DMS 273 (cell line): ENCODE measurements around the gene ZXDC.
A peak's percentile ranks its signal among the peaks of the same experiment; 100 is the strongest.

Experiments
- DNase-seq: peaks from one replicate; lab custom pipeline; 2025; ENCODE audit not compliant: unreplicated experiment; lab: John Stamatoyannopoulos, UW

Gene ZXDC, protein sequence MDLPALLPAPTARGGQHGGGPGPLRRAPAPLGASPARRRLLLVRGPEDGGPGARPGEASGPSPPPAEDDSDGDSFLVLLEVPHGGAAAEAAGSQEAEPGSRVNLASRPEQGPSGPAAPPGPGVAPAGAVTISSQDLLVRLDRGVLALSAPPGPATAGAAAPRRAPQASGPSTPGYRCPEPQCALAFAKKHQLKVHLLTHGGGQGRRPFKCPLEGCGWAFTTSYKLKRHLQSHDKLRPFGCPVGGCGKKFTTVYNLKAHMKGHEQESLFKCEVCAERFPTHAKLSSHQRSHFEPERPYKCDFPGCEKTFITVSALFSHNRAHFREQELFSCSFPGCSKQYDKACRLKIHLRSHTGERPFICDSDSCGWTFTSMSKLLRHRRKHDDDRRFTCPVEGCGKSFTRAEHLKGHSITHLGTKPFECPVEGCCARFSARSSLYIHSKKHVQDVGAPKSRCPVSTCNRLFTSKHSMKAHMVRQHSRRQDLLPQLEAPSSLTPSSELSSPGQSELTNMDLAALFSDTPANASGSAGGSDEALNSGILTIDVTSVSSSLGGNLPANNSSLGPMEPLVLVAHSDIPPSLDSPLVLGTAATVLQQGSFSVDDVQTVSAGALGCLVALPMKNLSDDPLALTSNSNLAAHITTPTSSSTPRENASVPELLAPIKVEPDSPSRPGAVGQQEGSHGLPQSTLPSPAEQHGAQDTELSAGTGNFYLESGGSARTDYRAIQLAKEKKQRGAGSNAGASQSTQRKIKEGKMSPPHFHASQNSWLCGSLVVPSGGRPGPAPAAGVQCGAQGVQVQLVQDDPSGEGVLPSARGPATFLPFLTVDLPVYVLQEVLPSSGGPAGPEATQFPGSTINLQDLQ

GRCh38 chr3:126475413-126476114, at the start of gene ZXDC:
ZXDC (minus strand) TSS chr3:126475891; CDS start chr3:126475865, 26 bp downstream.
- peak; percentile 99 for DNase-seq

DNA sequence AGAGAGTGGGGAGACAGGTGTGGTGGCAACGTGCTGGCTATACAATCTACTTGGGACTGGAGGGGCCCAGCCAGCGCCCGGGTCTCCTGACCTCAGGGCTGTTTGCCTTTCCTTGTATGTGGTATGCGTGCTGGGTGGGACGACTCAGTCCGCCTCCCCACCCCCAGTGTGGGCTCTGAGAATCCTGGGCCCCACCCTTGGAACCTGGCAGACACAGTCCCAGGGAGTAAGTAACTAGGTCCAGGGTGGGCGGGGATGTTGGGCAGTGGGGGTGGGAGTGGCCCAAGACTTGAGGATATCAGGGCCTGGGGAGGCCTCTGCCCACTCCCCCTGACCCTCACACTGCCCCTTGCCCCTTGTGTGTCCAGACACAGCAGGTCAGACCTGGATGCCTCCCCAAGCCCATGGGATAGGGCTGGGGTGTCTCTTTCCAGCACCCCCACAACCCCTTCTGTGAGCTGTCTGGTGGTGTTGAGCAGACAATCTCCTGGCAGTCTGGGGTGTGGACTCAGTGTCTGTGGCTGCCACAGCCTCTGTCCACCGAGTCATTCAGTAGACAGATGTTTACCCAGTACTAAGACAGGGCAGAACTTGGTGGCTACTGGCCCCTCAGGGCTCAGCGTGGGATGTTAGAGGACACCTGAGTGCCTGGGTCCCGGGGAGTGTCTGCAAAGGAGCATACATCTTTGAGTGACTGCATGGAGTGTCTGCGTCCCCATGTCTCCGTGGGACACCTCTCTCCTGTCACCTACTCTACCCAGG, 49.6 kb upstream of the ZXDC start:
- DNase-seq: no peak

DNA sequence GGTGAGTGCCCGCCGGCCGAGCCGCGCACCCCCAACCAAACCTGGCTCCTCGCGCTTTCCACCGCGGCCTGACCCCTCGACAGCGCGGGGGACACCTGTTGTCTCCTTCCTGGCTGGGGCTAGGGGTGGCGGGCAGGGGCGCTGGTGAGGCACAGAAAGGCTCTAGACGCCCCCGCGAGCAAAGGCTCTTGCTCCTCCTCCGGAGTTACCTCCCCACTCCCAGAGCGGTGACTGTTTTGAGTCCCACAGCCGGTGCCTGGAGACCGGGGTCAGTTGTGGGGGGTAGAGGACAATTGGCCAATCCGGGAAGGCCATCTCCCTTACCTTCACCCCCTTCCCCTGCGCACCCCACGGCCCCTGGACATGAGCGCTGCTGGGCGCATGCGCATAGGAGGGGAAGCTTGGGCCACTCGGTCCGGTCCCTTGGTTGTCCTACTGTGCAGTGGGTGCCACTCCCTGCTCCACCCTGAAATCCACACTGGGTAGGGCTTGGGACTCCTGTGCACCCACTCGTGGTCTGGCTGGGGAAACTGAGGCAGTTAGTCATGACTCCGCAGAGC, 48.8 kb upstream of the ZXDC start:
- no peak for DNase-seq

DNA sequence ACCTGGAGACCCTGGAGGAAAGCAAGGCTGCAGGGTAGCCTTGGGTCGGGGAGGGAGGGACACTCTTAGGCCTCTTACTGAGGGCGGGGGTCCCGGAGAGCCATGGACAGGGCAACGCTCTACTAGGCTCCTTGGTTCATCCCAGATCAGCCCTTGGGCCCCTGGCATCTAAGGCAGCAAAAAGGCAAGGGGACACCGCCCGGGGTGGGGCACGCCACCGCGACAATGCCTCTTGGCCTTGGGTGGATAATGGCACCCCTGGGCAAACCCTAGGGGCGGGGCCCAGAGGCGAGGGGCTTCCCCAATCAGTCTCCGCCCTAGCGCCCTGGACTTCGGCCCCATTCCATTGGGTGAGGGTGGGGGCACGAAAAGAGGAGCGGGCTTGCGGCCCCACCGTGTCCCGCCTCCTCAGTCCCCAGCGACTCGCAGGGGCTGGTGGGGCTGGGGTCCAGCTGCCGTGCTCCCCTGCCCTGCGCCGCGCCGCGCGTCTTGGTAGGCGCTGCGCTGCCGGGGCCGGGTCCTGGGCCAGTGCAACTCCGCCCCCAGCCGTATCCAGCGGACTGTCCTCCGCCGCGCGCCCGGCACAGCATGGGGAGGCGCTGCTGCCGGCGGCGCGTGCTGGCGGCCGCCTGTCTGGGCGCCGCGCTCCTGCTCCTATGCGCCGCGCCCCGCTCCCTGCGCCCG, 48.2 kb upstream of the ZXDC start, which contains the start of gene CHST13:
CHST13 (plus strand) TSS at position 411 of the 684 bp plus-strand sequence; CDS start at position 589, 178 bp downstream.
- peak; percentile 87 for DNase-seq

GRCh38 chr3:126522363-126522788, 46.7 kb upstream of the ZXDC start:
- DNase-seq: peak; percentile 91

DNA sequence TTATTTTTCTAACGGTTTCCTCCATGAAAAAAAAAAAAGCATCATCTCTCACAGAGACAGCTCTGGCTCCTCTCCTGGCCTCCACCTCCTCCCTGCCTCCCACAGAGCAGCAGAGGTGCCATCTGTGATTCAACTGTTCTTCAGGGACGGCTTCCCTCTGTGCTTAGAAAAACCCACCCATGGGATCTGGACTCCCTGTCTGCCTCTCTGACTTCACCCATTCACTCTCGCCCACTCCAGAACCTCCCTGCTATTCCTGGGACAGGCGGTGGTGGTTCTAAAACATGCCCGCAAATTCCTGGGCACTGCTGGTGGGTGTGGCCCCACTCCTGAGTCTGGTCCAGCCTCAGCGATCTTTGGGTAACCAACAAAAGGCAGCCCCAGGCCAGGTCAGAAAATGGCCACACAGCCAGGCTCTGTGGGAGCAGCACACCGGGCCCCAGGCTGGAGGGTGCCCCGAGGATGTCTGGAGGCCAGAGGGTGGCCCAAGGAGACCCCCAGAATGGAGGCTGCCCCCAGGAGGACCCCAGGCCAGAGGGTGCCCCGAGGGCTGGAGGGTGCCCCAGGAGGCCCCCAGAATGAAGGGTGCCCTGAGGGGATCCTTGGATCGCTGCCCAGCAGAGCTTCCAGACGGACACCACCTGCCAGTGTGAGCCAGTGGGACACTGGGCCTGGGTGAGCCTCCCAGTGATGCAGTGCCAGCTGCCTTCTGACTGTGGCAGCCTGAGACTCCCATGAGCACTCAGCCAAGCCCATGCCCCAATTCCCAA, 45.6 kb upstream of the ZXDC start:
- DNase-seq: peak; percentile 33

- no peak for DNase-seq
These were observed 44.1 kb upstream of the ZXDC start for GRCh38 chr3:126519506-126520455.

DNA sequence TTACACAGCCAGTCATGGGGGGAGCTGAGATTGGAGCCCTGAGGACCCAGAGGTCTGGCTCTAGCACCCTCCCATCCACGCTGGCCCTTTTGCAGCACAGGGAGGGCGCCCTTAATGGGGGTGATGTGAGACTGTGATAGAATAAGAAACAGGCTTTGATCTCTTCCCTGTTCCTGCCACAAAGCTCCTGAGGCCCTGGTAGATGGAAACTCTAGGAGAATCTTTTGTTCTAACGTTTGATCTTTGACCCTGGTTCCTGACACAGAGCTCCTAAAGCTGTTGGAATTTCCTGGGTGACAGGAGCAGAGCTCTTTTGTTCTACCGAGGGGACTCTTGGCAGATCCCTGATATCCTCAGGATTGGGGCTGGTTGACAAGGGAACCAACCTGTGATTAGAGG, 43.1 kb upstream of the ZXDC start:
- DNase-seq: no peak

DNA sequence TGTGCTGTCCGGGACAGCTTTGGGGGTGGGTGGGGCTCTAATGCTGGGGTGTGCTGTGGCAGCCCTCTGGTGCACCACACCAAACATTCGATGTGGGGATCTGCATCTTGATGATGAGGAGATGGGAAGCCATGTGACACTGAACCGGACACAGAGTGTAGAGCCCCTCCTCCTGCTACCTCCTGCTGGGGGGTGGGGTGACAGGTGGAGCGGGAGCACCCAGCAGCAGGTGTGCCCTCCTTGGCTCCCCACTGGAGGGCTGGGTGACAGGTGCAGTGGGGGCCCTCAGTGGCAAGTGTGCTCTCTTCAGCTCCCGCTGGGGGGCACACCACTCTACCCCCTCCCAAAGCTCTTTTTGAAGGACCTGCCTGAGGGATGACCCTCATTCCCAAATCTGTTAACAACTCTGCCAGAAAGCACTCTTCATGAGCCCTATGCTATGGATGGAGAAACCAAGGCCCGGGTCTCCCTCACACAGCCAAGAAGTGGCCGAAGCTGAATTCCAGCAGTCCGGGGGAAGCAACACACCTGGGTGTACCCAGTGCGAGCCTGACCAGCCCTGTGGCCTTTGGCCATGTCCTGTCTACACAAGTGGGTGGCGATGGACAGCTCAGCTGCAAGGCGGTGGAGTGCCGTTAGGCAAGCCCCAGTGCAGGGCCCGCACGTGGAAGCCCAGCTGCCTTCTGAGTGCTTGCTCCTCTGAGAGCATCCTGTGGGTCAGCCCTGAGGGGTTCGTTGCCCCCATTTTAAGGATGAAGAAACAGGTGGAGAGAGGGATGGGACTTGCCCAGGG, 42.5 kb upstream of the ZXDC start:
- DNase-seq: no peak

DNA sequence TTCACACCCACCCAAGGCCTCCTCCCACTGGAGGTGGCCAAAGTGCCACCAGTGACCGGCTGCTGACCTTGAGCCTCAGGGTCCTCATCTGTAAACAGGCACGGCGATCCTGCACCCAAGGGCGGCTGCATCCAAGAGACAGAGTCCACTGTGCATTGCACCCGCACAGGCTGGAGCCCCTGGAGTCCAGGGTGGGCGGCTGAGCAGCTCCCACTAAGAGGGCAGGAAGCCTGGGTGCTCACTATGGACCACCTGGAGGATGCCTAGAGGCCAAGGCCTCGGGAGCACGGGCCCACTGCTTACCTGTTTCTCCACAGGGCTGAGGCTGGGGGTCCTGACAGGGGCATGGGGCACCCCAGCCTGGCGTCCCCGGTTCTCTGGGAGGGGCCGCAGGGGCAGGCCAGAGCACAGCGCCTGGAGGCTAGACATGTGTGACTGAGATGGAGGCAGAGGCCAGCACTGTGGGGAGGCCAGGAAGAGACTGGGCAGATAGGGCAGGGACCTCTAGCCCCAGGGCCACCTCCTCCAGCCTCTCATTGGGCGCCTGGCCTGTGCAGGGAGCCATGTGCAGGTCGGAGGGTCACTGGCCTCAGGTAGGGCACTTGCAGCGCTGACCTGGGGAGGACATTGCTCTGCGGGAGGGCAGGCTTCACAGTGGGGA, 41.7 kb upstream of the ZXDC start, which contains the start of gene UROC1:
UROC1 (minus strand) TSS at position 483 of the 661 bp plus-strand sequence; CDS start at position 429, 54 bp downstream.
- no peak for DNase-seq

GRCh38 chr3:126516936-126517290, 41.2 kb upstream of the ZXDC start:
- DNase-seq: no peak

DNA sequence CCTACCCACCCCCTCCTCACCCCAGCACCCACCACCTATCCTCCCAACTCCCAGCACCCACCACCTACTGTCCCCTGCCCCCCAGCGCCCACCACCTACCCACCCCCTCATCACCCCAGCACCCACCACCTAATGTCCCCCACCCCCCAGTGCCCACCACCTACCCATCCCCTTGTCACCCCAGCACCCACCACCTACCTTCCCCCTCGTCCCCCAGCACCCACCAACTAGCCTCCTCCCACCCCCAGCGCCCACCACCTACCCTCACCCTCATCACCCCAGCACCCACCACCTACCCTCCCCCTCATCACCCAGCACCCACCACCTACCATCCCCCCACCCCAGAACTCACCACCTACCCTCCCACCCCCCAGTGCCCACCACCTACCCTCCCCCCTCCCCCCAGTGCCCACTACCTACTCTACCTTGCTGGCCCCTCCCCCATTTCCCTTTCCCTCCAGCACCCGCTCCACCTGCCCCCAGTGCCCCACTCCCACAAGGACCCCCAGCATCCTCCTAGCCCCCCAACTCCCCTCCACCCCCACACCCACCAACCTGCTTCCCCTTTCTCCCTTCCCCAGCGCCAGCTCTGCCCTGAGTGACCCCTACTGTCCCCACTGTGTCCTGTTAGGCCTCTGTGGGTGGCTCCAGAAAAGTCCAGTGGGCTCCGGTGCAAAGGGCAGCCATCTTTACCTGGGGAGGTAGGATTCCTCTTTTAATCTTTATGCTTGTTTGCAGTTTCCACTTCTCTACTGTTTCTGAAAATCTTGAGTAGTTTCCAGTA, 40.7 kb upstream of the ZXDC start:
- no peak for DNase-seq

- DNase-seq: peak; percentile 46
These were observed 39.5 kb upstream of the ZXDC start for GRCh38 chr3:126515066-126515706.

GRCh38 chr3:126514161-126514560, 38.5 kb upstream of the ZXDC start:
- DNase-seq: no peak
